Measurements from ENCODE around the gene OCSTAMP.
A peak's percentile ranks its signal among the peaks of the same experiment; 100 is the strongest.

Gene OCSTAMP

DNA sequence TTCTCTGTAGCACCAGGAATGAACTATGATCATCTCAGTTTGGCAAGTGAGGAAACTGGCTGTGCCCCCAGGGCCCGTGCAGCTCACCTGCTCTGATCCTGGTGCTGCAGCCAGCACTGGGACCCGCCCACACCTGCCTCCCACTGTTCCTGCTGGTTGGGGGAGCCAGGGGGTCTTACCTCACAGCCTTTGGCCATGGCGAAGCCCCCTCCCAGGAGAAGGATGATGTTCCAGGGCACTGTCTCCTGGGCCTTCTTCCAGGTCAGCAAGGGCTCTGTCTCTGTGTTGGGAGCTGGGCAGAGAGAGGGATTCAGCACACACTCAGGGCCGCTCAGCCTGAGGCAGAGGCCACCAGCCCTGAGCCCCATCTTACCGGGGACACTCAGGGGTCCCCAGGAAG lies 24.9 kb upstream of the OCSTAMP start:
- FAIRE-seq (no peak), DNase-seq (ENCODE audit: insufficient read length, low spot score) (no peak)

DNA sequence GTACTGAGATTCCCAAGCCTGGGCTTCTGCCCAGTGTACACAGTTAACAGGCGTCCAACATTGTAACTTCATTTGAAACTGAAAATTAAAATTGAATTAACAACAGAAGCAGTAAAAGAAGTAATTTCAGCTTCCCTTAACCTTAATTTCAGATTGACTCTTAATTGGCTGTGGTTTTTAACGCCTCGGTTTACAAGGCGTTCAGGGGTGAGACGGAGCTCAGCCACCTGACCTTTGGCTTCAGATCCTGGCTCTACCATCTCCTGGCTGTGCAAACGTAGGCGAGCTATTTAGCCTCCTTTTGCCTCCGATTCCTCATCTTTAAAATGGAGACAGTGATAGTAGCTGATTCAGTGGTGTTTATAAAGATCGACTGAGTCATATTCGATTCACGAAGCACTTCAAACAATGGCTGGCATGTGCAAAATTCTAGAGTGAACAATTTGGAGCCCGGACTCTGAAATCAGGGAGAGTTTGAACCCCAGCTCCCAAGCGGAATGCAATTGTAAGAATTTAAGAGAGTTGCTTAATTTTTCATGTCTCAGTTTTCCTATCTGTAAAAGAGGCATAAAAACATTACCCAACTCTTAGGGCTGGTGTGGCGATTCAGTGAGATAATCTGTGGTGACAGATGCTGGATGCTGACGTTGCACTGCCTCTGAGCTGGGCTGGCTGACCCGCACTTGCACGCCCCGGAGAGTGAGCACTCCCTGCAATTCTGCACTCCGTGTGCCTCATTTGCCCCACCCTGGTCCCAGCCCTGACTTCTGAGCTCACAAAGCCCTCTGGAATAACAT lies 23.5 kb upstream of the OCSTAMP start:
- DNase-seq (ENCODE audit: insufficient read length, low spot score), result no peak
- no peak for FAIRE-seq

DNA sequence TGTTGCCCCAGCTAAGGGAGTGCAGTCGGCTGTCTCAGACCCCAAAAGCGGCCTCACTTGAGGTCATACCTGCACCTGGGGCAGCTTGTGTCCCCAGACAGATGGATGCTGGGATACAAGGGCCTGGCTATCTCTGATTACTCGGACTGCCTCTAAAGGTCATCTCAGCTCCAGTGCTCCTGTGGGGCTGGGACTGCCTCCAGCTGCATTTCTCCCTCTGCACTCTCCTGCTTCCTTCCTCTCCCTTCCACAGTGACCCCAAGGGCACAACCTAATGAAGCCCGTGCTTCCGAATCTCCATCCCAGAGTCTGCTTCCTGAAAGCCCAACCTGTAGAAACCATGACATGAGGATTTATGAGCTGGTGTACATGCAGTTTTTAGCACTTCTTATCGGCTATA lies 22.8 kb upstream of the OCSTAMP start:
- DNase-seq (ENCODE audit: insufficient read length, low spot score), result no peak
- FAIRE-seq, result no peak

DNA sequence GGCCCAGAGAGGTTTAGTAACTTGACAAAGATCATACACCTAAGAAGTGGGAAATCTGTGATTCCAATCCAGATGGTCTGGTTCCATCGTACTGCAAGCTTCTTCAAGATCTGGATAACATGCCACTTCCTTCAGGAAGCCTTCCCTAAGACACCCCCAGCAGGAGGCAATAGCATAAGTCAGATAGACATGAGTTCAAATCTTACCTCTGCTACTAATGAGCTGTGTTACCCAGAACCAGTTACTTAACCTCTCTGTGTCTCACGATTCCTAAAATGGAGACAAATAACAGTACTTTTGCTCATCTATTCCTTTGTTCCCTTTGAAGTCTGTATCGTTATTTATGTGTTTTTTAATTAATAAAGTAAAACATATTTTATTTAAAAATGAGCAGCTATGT lies 22.3 kb upstream of the OCSTAMP start:
- FAIRE-seq (no peak), DNase-seq (ENCODE audit: insufficient read length, low spot score) (no peak)

DNA sequence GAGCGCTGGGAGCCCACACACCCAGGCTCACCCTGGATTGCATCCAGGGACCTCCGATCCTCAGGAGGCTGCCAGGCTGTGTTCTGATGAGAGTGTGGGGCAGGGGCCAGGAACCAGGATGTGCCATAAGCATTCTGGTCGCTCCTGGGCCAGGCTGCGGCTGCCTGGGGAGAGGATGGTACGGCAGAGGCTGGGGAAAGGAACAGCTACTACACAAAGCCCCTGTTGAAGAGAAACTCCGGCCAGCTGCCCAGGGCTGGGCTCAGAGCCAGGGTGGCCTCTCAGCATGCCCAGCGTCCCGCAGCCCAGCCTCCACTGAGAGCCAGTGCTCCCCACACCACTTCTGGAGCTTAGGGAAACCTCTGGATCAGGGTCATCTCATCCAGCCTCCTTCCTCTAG lies 21.7 kb upstream of the OCSTAMP start:
- no peak for FAIRE-seq
- no peak for DNase-seq (ENCODE audit: insufficient read length, low spot score)

DNA sequence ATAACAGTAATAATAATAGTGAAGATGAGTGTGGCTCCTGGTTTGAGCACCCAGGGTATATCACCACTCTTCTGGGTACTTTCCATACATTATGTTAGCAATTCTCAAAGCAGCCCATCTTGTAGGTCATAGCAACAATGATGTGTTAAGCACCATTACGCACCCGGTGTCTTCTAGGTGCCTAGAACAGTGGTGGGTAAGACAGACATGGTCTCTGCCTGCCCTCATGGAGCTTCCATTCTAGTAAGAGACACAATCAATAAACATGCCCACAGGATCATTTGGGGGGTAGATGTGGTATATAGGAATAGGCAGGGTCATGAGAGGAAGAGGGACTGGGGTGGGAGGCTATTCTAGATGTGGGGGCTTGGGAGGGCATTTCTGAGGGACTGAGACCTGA lies 21.0 kb upstream of the OCSTAMP start:
- DNase-seq (ENCODE audit: insufficient read length, low spot score) (no peak), FAIRE-seq (peak; percentile 82)

DNA sequence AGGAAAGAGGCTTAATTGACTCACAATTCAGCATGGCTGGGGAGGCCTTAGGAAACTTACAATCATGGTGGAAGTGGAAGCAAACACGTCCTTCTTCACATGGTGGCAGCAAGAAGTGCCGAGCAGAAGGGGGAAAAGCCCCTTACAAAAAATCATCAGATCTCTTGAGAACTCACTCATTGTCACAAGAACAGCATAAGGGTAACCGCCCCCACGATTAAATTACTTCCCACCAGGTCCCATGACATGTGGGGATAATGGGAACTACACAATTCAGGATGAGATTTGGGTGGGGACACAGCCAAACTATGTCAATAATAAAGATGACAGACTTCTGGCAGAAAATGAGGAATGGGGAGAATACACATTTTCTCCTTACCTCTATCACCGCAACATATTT lies 20.5 kb upstream of the OCSTAMP start:
- FAIRE-seq (peak; percentile 38), DNase-seq (ENCODE audit: insufficient read length, low spot score) (no peak)

DNA sequence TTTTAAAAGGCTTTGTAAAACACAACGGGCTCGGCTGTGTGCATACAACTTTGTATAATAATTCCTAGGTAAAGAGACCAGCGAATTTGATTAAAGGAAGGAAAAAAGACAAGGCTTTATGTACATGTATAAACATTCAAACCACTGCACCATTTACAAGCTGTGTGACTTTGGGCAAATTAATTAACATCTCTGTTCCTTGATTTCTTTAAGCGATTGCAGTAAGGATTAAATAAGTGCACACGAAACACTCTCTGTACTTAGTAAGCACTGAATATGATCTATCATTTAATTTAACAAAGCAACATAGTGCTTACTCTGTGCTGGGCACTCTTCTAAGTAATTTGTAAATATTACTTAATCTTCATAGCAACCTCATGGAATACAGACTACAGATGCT lies 19.5 kb upstream of the OCSTAMP start:
- no peak for FAIRE-seq

DNA sequence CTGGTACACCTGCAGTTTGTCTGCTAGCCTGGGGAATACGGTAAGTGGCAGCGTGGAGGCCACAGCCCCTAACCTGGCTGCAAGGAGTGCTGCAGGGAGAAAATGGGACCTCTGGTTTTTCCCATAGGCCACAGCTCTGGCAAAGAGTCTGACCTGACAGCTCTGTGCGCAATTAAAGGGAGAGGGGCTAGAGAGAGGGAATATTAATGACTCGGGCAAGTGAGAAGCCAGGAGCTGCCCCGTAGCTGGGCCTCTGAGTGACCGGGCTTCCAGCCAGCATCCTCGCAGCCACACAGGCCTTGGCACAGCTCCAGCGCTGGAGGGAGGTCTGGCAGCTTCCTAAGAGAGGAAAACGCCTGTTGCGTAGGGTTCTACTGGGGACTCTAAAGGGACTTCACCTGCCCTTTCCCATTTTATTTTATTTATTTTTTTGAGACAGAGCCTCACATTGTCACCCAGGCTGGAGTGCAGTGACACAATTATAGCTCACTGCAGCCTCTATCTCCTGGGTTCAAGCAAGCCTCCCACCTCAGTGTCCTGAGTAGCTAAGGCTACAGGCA lies 18.2 kb upstream of the OCSTAMP start:
- FAIRE-seq, result no peak
- peak; percentile 53 for DNase-seq (ENCODE audit: insufficient read length, low spot score)

More for the DNA sequence above, 19.5 kb upstream of the OCSTAMP start:
- DNase-seq (ENCODE audit: insufficient read length, low spot score), result no peak

DNA sequence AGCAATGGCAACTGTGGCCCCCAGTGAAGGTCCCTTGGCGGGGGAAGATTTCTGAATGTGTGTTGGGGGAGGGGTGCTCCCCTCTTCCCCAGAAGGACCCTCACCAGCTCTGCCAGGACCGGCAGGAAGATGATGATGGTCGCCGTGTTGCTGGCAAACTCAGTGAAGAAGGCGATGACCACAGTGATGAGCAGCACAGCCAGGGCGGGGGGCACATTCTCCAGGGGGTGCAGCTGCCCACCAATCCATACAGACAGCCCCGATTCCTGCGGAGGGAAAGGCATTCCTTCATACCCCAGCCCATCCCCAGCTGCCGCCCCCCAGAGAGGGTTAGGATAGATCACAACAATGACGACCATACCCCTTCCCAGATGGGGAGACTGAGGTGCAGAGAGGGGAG lies 15.7 kb upstream of the OCSTAMP start:
- DNase-seq (ENCODE audit: insufficient read length, low spot score) (no peak), FAIRE-seq (no peak)

DNA sequence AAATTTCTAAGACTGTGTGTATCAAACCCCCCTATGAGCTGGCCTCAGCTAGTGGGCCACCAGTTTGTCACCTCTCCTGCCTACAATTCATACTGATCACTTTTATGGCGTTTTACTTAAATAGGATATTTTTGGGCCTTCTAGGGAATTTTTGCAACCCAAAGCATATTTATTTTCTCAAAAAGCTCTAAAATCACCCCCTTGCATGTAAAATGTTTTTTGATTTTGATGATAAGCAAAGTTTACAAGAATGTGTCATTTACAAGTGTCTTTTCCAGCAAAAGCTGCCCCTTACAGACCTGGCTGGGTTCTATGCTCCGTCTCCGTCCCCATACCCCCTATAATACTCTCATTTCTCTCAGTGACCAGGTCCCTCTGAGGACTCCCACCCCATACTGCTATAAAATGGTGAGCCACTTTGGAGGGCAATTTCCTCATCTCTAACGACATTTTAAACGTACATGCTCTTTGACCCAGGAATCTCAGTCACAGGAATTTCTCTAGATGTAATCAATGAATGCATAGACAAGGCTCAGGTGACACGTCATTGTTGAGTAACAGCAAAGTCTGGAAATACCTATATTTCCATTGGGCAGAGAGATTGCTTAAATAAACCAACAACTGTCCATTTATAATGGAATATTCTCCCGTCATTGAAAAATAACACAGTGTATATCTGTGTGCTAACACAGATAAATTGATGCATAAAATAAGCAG lies 13.9 kb upstream of the OCSTAMP start:
- FAIRE-seq, result peak; percentile 23
- no peak for DNase-seq (ENCODE audit: insufficient read length, low spot score)

DNA sequence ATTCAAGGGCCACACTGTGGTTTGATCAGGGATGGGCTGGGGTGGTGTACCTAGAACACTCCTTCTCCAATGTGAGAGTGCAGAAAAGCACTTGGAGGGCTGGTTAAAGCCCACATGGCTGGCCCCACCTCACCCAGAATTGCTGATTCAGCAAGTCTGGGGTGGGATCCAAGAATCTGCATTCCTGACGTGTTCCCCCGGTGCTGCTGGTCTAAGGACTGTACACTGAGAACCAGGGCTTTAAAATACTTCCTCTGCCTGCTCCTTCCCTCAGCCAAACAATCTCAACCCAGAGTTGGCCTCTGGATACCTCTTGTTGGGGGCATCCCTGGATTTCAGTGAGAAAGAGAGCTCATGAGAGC lies 13.4 kb upstream of the OCSTAMP start:
- DNase-seq (ENCODE audit: insufficient read length, low spot score) (no peak), FAIRE-seq (no peak)

DNA sequence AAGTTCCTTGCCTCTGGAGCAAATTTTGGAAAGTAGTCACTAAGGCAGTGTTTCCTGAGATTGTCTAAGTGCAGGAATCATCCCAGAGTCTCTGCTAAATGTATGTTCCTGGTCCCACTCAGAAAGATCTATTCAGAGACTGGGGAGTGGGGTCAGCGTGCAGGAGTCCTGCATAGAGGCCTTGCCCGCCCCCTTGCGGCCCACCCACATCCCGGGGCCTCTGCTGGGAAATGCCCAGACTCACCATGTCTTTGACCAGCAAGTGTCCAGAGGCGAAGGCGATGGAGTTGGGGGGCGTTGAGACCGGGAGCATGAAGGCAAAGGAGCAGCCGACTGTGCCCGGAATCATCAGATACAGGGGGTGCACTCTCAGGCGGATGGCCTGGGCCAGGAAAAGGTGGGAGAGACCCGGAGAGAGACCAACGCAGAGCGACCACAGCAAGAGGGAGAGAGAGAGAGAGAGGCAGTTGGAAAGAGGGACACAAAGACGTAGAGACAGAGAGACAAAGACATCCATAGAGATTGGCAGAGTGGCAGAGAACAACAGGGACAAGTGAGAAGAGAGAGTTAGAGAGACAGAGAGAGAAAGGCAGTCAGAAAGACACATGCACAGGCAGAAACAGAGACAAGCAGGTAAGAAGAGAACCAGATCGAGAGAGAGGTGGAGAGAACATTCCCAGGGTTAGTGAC lies 12.9 kb upstream of the OCSTAMP start:
- no peak for FAIRE-seq
- no peak for DNase-seq (ENCODE audit: insufficient read length, low spot score)

DNA sequence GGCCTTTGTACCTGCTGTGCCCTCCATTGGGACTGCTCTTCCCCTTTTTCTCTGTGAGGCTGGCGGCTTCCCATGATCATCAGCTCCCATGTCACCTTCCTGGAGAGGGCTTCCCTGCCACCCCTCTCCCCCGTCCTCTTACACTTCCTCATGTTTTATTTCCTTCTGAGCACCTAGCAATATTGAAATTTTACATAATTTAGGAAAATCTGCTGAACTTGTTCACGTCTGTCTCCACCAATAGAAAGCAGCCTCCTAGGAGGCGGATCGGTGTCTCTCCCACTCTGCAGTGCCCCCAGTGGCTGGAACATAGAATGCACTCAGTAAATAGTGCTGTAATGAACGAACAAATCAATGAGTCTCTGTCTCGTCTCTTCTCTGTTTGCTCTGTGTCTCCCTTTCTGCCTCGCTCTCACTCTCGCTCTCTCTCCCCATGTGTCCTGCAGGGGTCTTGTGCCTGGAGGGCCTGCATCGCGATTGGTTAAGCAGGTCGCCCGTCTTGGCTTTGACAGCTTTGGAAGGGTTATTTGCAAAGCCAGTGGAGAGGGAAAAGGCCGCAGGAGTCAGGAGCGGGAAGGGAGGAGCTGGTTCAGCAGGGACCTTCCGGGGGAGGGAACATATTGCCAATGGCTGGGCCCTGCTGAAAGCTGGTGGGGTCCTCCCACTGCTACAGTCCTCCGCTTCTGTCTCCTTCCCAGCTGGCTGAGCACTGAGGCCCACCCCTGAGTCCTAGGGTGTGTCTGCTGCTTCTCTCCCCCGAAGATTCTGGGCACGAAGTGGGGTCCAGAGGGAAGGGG lies 12.1 kb upstream of the OCSTAMP start:
- FAIRE-seq, result peak; percentile 91
- DNase-seq (ENCODE audit: insufficient read length, low spot score), result peak; percentile 88

DNA sequence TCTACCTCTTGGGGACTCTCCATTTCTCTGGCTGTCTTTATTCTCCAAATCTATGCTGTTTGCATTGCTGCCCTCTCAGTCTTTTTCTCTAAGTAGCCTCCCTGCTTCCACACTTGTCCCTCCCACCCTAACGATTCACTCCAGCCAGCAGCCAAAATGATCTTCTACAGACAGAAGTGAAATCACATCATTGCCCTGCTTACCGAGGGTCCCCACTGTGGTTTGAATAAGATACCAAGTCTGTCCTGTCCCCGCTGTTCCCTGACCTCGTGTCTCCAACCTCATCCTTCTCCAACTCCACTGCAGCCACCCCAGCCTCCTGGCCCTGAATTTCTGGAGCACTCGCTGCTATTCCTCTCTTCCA lies 11.5 kb upstream of the OCSTAMP start:
- FAIRE-seq (no peak), DNase-seq (ENCODE audit: insufficient read length, low spot score) (no peak)

DNA sequence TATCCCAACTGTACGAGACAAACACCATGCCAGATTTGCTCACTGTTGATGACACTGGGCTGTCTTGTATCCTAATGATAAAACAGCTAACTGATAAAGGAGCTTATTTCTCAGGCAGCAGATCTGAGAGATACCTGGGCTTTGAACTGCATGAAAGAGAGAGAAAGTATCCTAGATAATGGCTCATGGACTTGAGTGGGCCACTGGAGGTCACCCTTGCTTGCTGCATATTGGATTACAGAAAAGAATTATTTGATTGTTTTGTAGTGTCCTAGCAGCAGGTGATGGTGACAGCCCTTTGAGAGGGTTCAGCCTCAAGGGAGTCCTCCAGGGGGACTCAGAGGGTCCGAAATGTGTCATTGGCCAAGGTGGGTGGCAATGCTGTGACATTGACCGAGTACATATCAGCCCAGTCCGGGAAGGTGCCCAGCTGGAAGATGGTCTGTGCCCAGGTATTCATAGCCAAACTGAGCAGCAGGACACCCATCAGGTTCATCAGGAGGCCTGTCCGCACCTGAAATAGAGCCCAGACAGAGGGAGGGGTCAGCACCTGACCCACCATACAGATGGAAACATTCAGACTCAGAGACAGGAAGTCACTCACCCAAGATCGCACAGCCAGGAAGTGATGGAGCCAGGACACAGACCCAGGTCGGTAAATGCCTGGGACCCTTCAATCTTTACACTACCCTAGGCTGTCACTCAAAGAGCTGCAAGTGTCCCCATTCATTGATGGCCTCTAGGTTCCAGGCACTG lies 9.4 kb upstream of the OCSTAMP start:
- no peak for DNase-seq (ENCODE audit: insufficient read length, low spot score)
- FAIRE-seq, result peak; percentile 48

DNA sequence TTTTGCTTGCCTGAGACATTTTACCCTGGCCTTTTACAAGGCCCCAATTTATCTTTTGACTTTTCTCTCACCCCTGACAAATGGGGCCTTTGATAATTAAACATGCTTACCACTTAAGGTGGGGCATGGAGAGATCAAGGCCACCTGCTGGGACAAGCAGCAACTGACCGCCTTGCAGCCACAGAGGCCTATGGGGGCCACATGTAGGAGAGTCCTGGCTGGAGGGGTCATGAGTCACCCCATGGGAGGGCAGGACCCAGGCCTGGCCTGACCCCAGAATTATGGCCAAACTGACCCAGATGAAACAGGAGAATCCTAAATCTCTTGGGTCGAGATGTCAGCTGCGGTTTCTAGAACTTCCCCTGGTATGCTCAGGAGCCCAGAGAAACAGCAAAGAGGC lies 8.5 kb upstream of the OCSTAMP start:
- no peak for FAIRE-seq

DNA sequence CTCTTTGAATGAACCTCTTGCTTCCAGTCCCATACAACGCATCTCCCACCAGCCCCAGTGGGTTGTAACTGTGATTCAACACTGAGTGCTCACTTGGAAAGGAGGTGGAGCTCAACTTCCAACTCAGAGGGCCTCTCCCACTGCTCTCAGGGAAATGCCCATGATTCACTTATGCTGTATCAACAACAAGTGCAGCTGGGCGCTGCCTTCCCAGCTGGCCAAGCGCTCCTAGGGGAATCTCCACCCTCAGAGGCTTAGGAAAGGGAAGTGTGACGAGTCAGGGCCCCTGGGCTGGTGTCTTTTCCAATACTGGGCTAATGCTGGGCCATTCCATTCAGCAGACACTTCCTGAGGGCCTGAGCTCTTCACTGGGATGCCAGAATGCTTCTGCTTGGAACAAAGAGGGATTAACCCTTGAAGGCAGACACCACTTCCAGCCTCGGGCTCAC lies 8.1 kb upstream of the OCSTAMP start:
- FAIRE-seq (peak; percentile 86), DNase-seq (ENCODE audit: insufficient read length, low spot score) (peak; percentile 85)

More for the DNA sequence above, 8.5 kb upstream of the OCSTAMP start:
- no peak for DNase-seq (ENCODE audit: insufficient read length, low spot score)

DNA sequence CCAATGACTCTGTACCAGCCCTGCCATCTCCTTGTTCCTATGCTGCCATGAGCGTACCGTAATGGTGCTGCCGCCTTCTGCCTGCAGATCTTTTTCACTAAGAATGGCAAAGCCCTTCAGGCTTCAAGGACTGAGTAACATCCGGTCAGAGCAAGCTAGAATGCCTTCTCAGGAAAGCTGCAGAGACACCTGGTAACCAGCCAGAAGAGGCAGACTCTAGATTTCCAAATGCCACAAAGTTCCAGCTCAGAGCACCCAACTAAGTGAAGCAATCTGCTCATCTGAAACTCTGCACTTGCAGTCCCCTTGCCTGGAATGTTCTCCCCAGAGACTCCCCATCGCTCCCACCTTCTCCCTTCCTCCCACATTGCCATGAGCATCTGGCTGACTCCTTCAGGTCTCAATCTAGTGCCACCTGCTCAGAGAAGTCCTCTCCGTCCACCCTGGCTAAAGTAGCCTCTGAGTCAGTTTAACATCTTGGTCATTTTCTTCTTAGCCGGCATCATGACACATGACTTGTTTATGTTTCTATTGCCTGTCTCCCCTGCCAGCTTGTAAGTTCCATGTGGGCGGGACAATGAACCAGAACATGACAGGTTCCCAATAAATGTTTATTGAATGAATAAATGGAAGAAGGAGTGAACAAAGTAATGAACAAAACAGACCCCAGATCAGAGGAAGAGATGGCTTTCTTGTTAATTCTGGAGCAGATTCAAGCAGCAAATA lies 6.9 kb upstream of the OCSTAMP start:
- no peak for DNase-seq (ENCODE audit: insufficient read length, low spot score)
- peak; percentile 84 for FAIRE-seq
